ENCODE data around the gene CCT2.

DNA sequence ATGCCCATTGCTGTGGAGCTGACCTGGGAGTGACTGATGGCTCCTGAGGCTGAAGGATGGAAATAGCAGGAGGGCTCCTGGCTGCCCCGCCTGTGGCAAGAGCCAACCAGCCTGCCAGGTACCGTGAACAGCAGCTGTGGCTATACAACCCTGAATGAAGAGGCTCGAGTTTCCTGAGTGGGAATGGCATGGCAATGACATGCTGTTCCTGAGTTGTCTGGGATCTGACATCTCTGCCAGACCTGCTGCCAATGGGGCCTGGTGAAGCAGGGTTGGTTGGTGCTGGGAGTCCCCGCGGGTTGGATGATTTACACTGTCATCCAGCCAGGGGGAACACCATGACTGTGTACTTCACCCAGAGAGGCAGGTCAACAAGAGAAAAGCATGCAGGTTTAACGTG lies 57.3 kb downstream of the CCT2 start:
- TF ChIP-seq CTCF (IDR thresholded peaks at IDR 0.05; ENCODE audit: poor library complexity, severe bottlenecking) = no peak
- TF ChIP-seq RAD21 (conservative IDR thresholded peaks at IDR 0.05) = no peak
- no peak for TF ChIP-seq TAF1 (IDR thresholded peaks at IDR 0.05; ENCODE audit: low read depth)
- TF ChIP-seq POLR2AphosphoS5 (IDR thresholded peaks at IDR 0.05) = no peak
- no peak for TF ChIP-seq EZH2 (IDR thresholded peaks at IDR 0.05; ENCODE audit: borderline replicate concordance, insufficient read depth, low read length, poor library complexity, severe bottlenecking)
- no peak for TF ChIP-seq SMC3 (conservative IDR thresholded peaks at IDR 0.05; ENCODE audit: poor library complexity)
- no peak for TF ChIP-seq REST (IDR thresholded peaks at IDR 0.05; ENCODE audit: borderline replicate concordance)

Data from neural cell (in vitro differentiated cells).